ENCODE data around the gene CILP2. TPM values are rescaled to one million over a fixed set of nuclear protein-coding genes. Genes with fewer than 3 reads are reported as not detected.

CILP2 gene
- total and polyA plus RNA-seq, 9 of the 15 experiments (the other 6 are each of a cell fraction or from before 2014, with no cell fraction given): 0.04 to 0.35 (median 0.05) TPM; not detected in 2

- TF ChIP-seq JUND (IDR thresholded peaks at IDR 0.05; ENCODE audit: borderline replicate concordance, low read depth, low read length): peak; percentile 74
- peak; percentile 58; the same call in 2 of the 3 replicates for TF ChIP-seq JUND (tag; IDR thresholded peaks at IDR 0.05; ENCODE audit: borderline replicate concordance, low read depth, low read length)
- TF ChIP-seq ZC3H4 (CRISPR knock-in tag; IDR thresholded peaks at IDR 0.05; ENCODE audit: borderline replicate concordance): 0 out of 2 replicates have a peak, but pooled peaks have one; percentile 5
- TF ChIP-seq ZNF445 (CRISPR knock-in tag; IDR thresholded peaks at IDR 0.05; ENCODE audit: low read depth): no peak
- no peak for TF ChIP-seq NFATC3 (IDR thresholded peaks at IDR 0.05)
- no peak for TF ChIP-seq ZNF584 (CRISPR knock-in tag; IDR thresholded peaks at IDR 0.05; ENCODE audit: low read depth)
- TF ChIP-seq ATF7 (IDR thresholded peaks at IDR 0.05): peak; percentile 69
- TF ChIP-seq YBX1 (IDR thresholded peaks at IDR 0.05): no peak
- TF ChIP-seq POLR2B (IDR thresholded peaks at IDR 0.05; ENCODE audit: low read depth, partially characterized antibody): peak; percentile 79
- peak; percentile 82 for TF ChIP-seq L3MBTL2 (IDR thresholded peaks at IDR 0.05)
- no peak for TF ChIP-seq ZNF277 (CRISPR knock-in tag; IDR thresholded peaks at IDR 0.05; ENCODE audit: borderline replicate concordance)
- no peak for TF ChIP-seq PCBP1 (IDR thresholded peaks at IDR 0.05; ENCODE audit: low read depth, low read length, poor library complexity, severe bottlenecking)
- TF ChIP-seq ZNF239 (CRISPR knock-in tag; IDR thresholded peaks at IDR 0.05): no peak
- no peak for TF ChIP-seq ZBTB49 (CRISPR knock-in tag; IDR thresholded peaks at IDR 0.05; ENCODE audit: borderline replicate concordance)
- peak; percentile 80 for TF ChIP-seq KDM5B (IDR thresholded peaks at IDR 0.05; ENCODE audit: insufficient replicate concordance, low read depth, low read length)
- no peak for TF ChIP-seq GTF3C2 (IDR thresholded peaks at IDR 0.05; ENCODE audit: borderline replicate concordance, extremely low read depth, insufficient read length)
- TF ChIP-seq POU5F1 (IDR thresholded peaks at IDR 0.05; ENCODE audit: borderline replicate concordance, low read depth, low read length, partially characterized antibody): peak; percentile 49
- peak; percentile 66 to 74 for TF ChIP-seq NRF1 (conservative IDR thresholded peaks at IDR 0.05 in 1 of 2, IDR thresholded peaks at IDR 0.05 in 1 of 2)
- no peak for TF ChIP-seq PURB (CRISPR knock-in tag; IDR thresholded peaks at IDR 0.05; ENCODE audit: low read depth)
Observed at GRCh38 chr19:19515642-19516519, 22.2 kb upstream of the CILP2 start, which contains the start of gene NDUFA13 (continued).

Data from K562 (cell line).